Hepatocyte (in vitro differentiated cells): ENCODE results near the gene WDR90. TPM values are rescaled to one million over a fixed set of nuclear protein-coding genes. Genes with fewer than 3 reads are reported as not detected.
A peak's percentile ranks its signal among the peaks of the same experiment; 100 is the strongest.

Source experiments
- DNase-seq: peaks from one replicate; pipeline ENCODE4 v3.0.0-alpha.2; 2016; ENCODE audit warnings: low spot score
- H2AFZ ChIP-seq: fragments of 200-600 bp; sonication (generic); 2 replicates; pipeline ENCODE4 v1.6.0; 2016; ENCODE audit warnings: antibody characterized with exemption, mild to moderate bottlenecking
- H3K27ac ChIP-seq: fragments of 200-600 bp; sonication (generic); 2 replicates; pipeline ENCODE4 v1.5.1; 2016; ENCODE audit warnings: mild to moderate bottlenecking
- H3K27me3 ChIP-seq: fragments of 200-600 bp; sonication (generic); 2 replicates; pipeline ENCODE4 v1.6.1; 2016
- H3K36me3 ChIP-seq: fragments of 200-600 bp; sonication (generic); replicated peaks from 2 replicates; pipeline ENCODE4 v1.5.1; 2016; ENCODE audit warnings: low read depth; ENCODE audit not compliant: insufficient read depth
- H3K4me1 ChIP-seq: fragments of 200-600 bp; sonication (generic); 2 replicates; pipeline ENCODE4 v1.5.1; 2016; ENCODE audit warnings: mild to moderate bottlenecking, moderate library complexity; ENCODE audit not compliant: insufficient read depth
- H3K4me2 ChIP-seq: fragments of 200-600 bp; sonication (generic); 2 replicates; pipeline ENCODE4 v1.6.0; 2016
- H3K4me3 ChIP-seq: fragments of 200-600 bp; sonication (generic); 2 replicates; pipeline ENCODE4 v1.5.1; 2016; ENCODE audit warnings: mild to moderate bottlenecking
- H3K79me2 ChIP-seq: fragments of 200-600 bp; sonication (generic); 2 replicates; pipeline ENCODE4 v1.6.0; 2017; ENCODE audit warnings: mild to moderate bottlenecking
- H3K9me2 ChIP-seq: fragments of 200-600 bp; sonication (generic); replicated peaks from 2 replicates; pipeline ENCODE4 v1.6.0; 2017; ENCODE audit warnings: mild to moderate bottlenecking; ENCODE audit not compliant: insufficient read depth
- H3K9me3 ChIP-seq: fragments of 200-600 bp; sonication (generic); 2 replicates; pipeline ENCODE4 v1.5.1; 2016; ENCODE audit warnings: low read depth, mild to moderate bottlenecking
- H4K20me1 ChIP-seq: fragments of 200-600 bp; sonication (generic); 2 replicates; pipeline ENCODE4 v1.6.0; 2016; ENCODE audit warnings: mild to moderate bottlenecking; ENCODE audit not compliant: insufficient read depth, poor library complexity, severe bottlenecking
- EZH2 ChIP-seq: fragments of 200-600 bp; sonication (generic); IDR thresholded peaks from 2 replicates; pipeline ENCODE4 v1.6.1; 2016; ENCODE audit warnings: antibody characterized with exemption, mild to moderate bottlenecking, borderline replicate concordance
- EZH2phosphoT487 ChIP-seq: fragments of 200-600 bp; sonication (generic); IDR thresholded peaks from one replicate; pipeline ENCODE4 v1.6.1; 2018; ENCODE audit warnings: antibody characterized with exemption, mild to moderate bottlenecking, low read depth, moderate library complexity; ENCODE audit not compliant: unreplicated experiment, severe bottlenecking
- WGBS: methylation state at CpG from one replicate; pipeline ENCODE4 v1.1.6; 2016; ENCODE audit warnings: low lambda C conversion rate; ENCODE audit errors: missing lambda C conversion rate; 5-methylcytosine and 5-hydroxymethylcytosine counted together
- polyA plus RNA-seq: library from polyadenylated mRNA; unstranded; fragments of >200 nt; fragmentation: Nextera tagmentation; extraction: Ambion mirVana; gene quantifications from 2 replicates; pipeline ENCODE4 v1.2.1, GENCODE V29; 2016
- total RNA-seq: library from RNA; depleted of rRNA; stranded (reverse); fragments of >200 nt; gene quantifications from 2 replicates; pipeline ENCODE4 v1.2.3, GENCODE V29; 2014
- TF ChIP-seq, protein P1 (sequence below): fragments of 200-600 bp; sonication (generic); IDR thresholded peaks from 2 replicates; pipeline ENCODE4 v1.5.1; 2016; ENCODE audit warnings: antibody characterized with exemption, mild to moderate bottlenecking; ENCODE audit not compliant: poor library complexity

Gene WDR90
- total and polyA plus RNA-seq, 2 experiments from 2014 or later: 14.4 to 25.1 TPM

DNA sequence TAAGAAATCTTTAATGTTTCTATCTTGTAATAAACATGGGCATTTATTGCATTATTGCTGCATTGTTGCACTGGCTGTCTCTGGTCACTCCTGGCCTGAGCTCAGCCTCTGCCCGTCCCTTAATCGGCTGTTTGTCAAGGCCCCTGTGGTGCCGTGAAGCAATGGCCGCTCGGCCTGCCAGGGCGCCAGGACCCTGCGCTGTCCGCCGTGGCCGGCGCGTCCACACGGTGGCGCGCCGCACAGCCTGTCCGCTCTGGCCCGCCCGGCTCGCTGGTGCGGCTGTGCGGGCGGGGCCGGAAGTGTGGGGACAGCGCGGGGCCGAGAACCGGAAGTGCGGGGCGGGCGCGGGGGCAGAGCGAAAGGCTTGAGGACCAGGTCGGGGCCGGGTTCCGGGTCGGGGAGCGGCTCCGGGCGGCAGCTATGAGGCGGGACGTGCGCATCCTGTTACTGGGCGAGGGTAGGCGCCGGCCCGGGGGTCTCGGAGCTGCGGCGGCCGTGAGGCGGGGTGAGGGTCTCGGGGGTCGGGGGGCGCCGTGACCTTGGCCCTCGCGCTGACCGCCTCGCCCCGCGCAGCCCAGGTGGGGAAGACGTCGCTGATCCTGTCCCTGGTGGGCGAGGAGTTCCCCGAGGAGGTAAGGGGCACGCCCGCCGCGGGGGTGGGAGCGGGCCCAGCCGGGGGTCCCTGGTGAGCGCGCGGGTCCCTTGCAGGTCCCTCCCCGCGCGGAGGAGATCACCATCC, 18.8 kb downstream of the WDR90 start, which contains the start of gene RHOT2:
Gene RHOT2 (plus strand): TSS at position 353 of the 739 bp plus-strand sequence. CDS start 68 bp downstream, at position 421.
- no peaks in the 10 kb centered on the region for H3K9me2 ChIP-seq
- H3K79me2 ChIP-seq: peaks cover 23% of the 10 kb centered on the region
- peak within 1 kb of the TSS; percentile 74 for H3K27ac ChIP-seq
- no peaks in the 10 kb centered on the region for H3K27me3 ChIP-seq
- no peaks in the 10 kb centered on the region for H4K20me1 ChIP-seq
- TF ChIP-seq EZH2phosphoT487: no peak
- TF ChIP-seq, protein P1, sequence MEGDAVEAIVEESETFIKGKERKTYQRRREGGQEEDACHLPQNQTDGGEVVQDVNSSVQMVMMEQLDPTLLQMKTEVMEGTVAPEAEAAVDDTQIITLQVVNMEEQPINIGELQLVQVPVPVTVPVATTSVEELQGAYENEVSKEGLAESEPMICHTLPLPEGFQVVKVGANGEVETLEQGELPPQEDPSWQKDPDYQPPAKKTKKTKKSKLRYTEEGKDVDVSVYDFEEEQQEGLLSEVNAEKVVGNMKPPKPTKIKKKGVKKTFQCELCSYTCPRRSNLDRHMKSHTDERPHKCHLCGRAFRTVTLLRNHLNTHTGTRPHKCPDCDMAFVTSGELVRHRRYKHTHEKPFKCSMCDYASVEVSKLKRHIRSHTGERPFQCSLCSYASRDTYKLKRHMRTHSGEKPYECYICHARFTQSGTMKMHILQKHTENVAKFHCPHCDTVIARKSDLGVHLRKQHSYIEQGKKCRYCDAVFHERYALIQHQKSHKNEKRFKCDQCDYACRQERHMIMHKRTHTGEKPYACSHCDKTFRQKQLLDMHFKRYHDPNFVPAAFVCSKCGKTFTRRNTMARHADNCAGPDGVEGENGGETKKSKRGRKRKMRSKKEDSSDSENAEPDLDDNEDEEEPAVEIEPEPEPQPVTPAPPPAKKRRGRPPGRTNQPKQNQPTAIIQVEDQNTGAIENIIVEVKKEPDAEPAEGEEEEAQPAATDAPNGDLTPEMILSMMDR: peak; percentile 83
- H2AFZ ChIP-seq: peak within 1 kb of the TSS; percentile 86
- peaks cover 4% of the 10 kb centered on the region for H3K4me1 ChIP-seq
- peak; percentile 97 for DNase-seq
- WGBS: under 1% methylated on average over 30 of the region's 78 CpGs
- H3K4me2 ChIP-seq: peak within 1 kb of the TSS; percentile 96
- H3K4me3 ChIP-seq: peak within 1 kb of the TSS; percentile 92
- H3K36me3 ChIP-seq: no peaks in the 10 kb centered on the region
- no peaks in the 10 kb centered on the region for H3K9me3 ChIP-seq

DNA sequence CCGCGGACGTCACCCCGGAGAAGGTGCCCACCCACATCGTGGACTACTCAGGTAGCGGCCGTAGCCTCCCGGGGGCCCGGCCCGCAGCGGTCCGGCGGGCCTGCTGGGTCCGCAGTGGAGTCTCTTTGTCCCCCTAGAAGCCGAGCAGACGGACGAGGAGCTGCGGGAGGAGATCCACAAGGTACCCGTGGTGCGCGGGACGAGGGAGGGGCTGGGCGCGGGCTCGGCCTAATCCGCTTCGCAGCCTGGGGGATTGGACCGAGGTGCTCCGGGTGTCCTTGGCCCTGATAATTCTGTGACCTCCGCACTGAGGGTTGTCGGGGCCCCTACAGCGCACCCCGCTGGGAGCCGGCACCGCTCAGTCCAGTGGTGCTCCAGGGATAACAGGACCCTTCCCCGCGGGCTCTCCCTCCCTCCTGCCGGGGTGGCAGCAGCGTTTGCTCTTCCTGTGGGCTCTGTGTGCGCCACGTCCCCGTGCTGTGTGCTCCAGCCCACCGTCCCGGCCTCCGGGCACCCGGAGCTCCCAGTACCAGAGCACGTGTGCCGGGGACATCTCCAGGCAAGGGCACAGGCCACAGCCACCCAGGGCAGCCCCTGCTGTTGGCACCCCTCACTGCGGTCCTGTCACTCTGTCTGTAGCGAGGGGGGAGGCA, 19.5 kb downstream of the WDR90 start:
- Histone ChIP-seq H3K9me3 (no peaks in the 10 kb centered on the region), H3K27me3 (no peaks in the 10 kb centered on the region), H3K79me2 (peaks cover 23% of the 10 kb centered on the region), H2AFZ (peak overlapping the region; percentile 84), H3K9me2 (no peaks in the 10 kb centered on the region), H3K4me3 (peak overlapping the region; percentile 92), H3K27ac (peak overlapping the region; percentile 74), H3K4me2 (peak overlapping the region; percentile 96), H3K36me3 (no peaks in the 10 kb centered on the region), H3K4me1 (peaks cover 4% of the 10 kb centered on the region), H4K20me1 (no peaks in the 10 kb centered on the region)
- TF ChIP-seq EZH2phosphoT487: no peak
- TF ChIP-seq, protein P1: no peak
- TF ChIP-seq EZH2: no peak
- WGBS: 17% methylated on average over 42 of the region's 50 CpGs
- DNase-seq: no peak

DNA sequence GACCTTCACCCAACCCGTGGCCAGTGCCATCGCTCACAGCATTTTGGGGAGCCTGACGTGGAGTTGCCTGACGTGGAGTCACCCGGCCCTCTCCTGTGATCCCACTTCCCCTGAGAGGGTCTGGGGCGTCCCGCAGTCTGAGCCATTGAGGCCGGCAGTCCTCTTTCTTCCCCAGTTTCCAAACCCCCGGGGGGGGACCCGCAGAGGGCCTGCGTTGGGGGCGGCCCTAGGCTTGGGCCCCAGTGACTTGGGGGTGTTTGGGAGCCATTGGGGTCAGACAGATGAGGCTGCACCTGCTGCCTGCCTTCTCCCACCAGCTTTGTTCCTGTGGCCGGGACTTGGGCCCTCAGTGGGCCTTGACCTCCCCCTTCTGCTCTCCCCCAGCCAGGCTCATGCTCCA, 20.5 kb downstream of the WDR90 start:
- no peak for DNase-seq
- H3K9me2 ChIP-seq: no peaks in the 10 kb centered on the region
- H3K27ac ChIP-seq: no peak overlapping the region
- no peak overlapping the region for H2AFZ ChIP-seq
- H3K36me3 ChIP-seq: no peaks in the 10 kb centered on the region
- peak overlapping the region; percentile 96 for H3K4me2 ChIP-seq
- H3K4me1 ChIP-seq: peaks cover 4% of the 10 kb centered on the region
- no peaks in the 10 kb centered on the region for H3K9me3 ChIP-seq
- WGBS: 99% methylated on average over 13 of the region's 13 CpGs
- H4K20me1 ChIP-seq: no peaks in the 10 kb centered on the region
- TF ChIP-seq EZH2phosphoT487 (no peak), EZH2 (no peak)
- TF ChIP-seq, protein P1: no peak
- H3K79me2 ChIP-seq: peaks cover 23% of the 10 kb centered on the region
- H3K27me3 ChIP-seq: no peaks in the 10 kb centered on the region
- H3K4me3 ChIP-seq: no peak overlapping the region
